CD4-positive, alpha-beta memory T cell (primary cell): ENCODE results near the gene GCNT3. TPM values are rescaled to one million over a fixed set of nuclear protein-coding genes. Genes with fewer than 3 reads are reported as not detected.

Source experiments
- CTCF ChIA-PET: fragments of 350-600 bp; sonication (Branson Sonifier 250); formaldehyde crosslinking; loops from one replicate; lab custom pipeline; 2021; ENCODE audit warnings: inconsistent platforms; ENCODE audit not compliant: partially characterized antibody; lab: Charles Lee
- POLR2A ChIA-PET: fragments of 350-600 bp; sonication (Branson Sonifier 250); formaldehyde crosslinking; loops from one replicate; lab custom pipeline; 2021; ENCODE audit not compliant: partially characterized antibody; lab: Charles Lee
- DNase-seq, 5 donors: peaks; one replicate each; pipeline versions ENCODE4 v3.0.0 to v3.0.0-alpha.2; 2020 to 2022; ENCODE audit warnings: mixed read lengths in 1 of 5
- H3K27ac ChIP-seq: one replicate; pipeline ENCODE4 v1.7.0; 2013; ENCODE audit warnings: low read depth, low read length
- H3K27me3 ChIP-seq: 2 replicates; pipeline ENCODE4 v1.7.0; 2013; ENCODE audit warnings: mild to moderate bottlenecking, low read length, moderate library complexity; ENCODE audit not compliant: insufficient read depth
- H3K36me3 ChIP-seq: 2 replicates; pipeline ENCODE4 v1.7.0; 2013; ENCODE audit warnings: mild to moderate bottlenecking, low read length, moderate library complexity; ENCODE audit not compliant: insufficient read depth
- H3K4me1 ChIP-seq: 2 replicates; pipeline ENCODE4 v1.7.0; 2013; ENCODE audit warnings: mild to moderate bottlenecking, low read length, moderate library complexity; ENCODE audit not compliant: insufficient read depth
- H3K4me3 ChIP-seq, 2 donors: one replicate each; pipeline ENCODE4 v1.7.0; 2013; ENCODE audit warnings: low read length in 2 of 2, mild to moderate bottlenecking in 1 of 2
- H3K9me3 ChIP-seq, 2 donors: one replicate each; pipeline ENCODE4 v1.7.0; 2013; ENCODE audit warnings: low read length in 2 of 2, control low read depth in 1 of 2; ENCODE audit not compliant: control insufficient read depth in 1 of 2
- H3K27ac Mint-ChIP-seq, 7 donors: one replicate each; pipeline ENCODE4 v1.8.0; 2020 to 2021; ENCODE audit warnings: mixed read lengths in 7 of 7, mild to moderate bottlenecking in 6 of 7, inconsistent platforms in 3 of 7, moderate library complexity in 3 of 7
- H3K27me3 Mint-ChIP-seq, 2 donors: one replicate each; pipeline ENCODE4 v1.8.0; 2020 to 2021; ENCODE audit warnings: mixed read lengths in 2 of 2
- H3K36me3 Mint-ChIP-seq, 2 donors: one replicate each; pipeline ENCODE4 v1.8.0; 2020 to 2021; ENCODE audit warnings: mixed read lengths in 2 of 2, inconsistent platforms in 1 of 2, mild to moderate bottlenecking in 1 of 2
- H3K4me1 Mint-ChIP-seq, 4 donors: one replicate each; pipeline ENCODE4 v1.8.0; 2020 to 2021; ENCODE audit warnings: mixed read lengths in 4 of 4, mild to moderate bottlenecking in 1 of 4
- H3K4me3 Mint-ChIP-seq, 8 donors: one replicate each; pipeline ENCODE4 v1.8.0; 2020 to 2021; ENCODE audit warnings: mixed read lengths in 8 of 8, mild to moderate bottlenecking in 7 of 8, moderate library complexity in 6 of 8, inconsistent platforms in 3 of 8
- H3K9me3 Mint-ChIP-seq, 8 donors: one replicate each; pipeline ENCODE4 v1.8.0; 2020 to 2021; ENCODE audit warnings: mixed read lengths in 8 of 8, mild to moderate bottlenecking in 5 of 8, inconsistent platforms in 3 of 8, moderate library complexity in 1 of 8
- intact Hi-C: fragments of 100-400 bp; cut with micrococcal nuclease; formaldehyde crosslinking; loops from one replicate; pipeline ENCODE4 v1.15.1; 2023
- polyA plus RNA-seq, 2 donors: library from polyadenylated mRNA; unstranded; fragments of 300-500 nt; fragmentation: Illumina TruSeq; gene quantifications; one replicate each; pipeline ENCODE4 v1.2.3, GENCODE V29; 2021
- total RNA-seq, 2 experiments: library from RNA; stranded (reverse); gene quantifications; one replicate each; pipeline ENCODE4 v1.2.3, GENCODE V29; 2021

GCNT3 gene
- total and polyA plus RNA-seq, 4 experiments from 2014 or later, result not detected

DNA sequence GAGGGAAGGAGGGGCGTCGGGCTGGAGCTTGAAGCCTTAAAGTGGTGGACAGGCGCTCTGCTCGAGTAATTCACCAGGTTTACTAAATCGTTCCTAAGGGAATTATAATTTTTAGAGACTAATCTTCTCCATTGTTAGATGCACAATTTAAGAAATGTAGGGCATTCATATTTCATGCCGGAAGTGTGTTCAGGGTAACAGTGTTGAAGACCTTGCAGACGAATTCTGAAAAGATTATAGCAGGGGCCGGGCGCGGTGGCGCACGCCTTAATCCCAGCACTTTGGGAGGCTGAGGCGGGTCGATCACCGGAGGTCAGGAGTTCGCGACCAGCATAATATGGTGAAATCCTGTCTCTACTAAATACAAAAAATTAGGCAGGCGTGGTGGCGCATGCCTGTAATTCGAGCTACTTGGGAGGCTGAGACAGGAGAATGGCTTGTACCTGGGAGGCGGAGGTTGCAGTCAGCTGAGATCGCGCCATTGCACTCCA, 46.1 kb downstream of the GCNT3 start:
- Histone ChIP-seq H3K9me3 (no peaks in the 10 kb centered on the region), H3K4me3 (peak overlapping the region; percentile 71 to 76), H3K27me3 (no peaks in the 10 kb centered on the region), H3K4me1 (peaks cover 29% of the 10 kb centered on the region), H3K36me3 (peaks cover 14% of the 10 kb centered on the region), H3K27ac (peak overlapping the region; percentile 79)
- ChIA-PET POLR2A (interaction anchor here (0.7 to 2.5 kb wide), 4 partner anchors 27 to 740 kb away, joined by 3 to 62 read pairs (median 4); partner anchors contain the start of genes ANXA2 and BNIP2), CTCF (interaction anchor here (0.9 to 2.4 kb wide), 4 partner anchors 11 to 935 kb away, joined by 3 to 13 read pairs (median 5); no protein-coding TSS in a partner anchor)
- H3K9me3 Mint-ChIP-seq, result no peaks in the 10 kb centered on the region
- H3K36me3 Mint-ChIP-seq, result peaks cover 11 to 34% of the 10 kb centered on the region in 2 donors
- no peak for DNase-seq
- H3K27ac Mint-ChIP-seq, result peak overlapping the region in 1 of 7 donors; percentile 89
- H3K4me1 Mint-ChIP-seq, result peaks cover 9 to 15% (median 11%) of the 10 kb centered on the region in 4 donors
- intact Hi-C loops, result loop anchor here (1.0 to 2.0 kb wide), 3 partner anchors 32 to 724 kb away; partner anchors contain the start of genes BNIP2, RNF111 and SLTM
- H3K27me3 Mint-ChIP-seq, result no peaks in the 10 kb centered on the region
- no peak overlapping the region for H3K4me3 Mint-ChIP-seq

DNA sequence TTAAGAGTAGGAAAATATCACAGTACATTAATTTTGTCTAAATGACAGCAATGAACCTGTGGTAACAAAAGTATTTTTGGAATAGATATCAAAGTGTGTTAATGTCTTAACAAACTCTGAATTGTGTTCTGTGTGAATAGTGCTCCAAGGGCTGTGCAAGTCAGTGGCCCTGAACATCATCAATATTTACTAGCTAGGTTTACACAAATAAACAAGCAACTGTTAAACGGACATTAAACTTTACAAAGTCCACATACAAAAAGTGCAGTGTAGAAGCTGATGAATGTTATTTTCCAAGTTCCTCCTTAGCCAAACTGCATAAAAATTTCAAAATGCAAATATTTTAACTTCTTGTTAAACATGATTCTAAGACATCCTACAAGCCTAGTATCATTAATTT, 47.8 kb downstream of the GCNT3 start:
- H3K4me1 ChIP-seq, result peaks cover 29% of the 10 kb centered on the region
- peaks cover 21% of the 10 kb centered on the region for H3K36me3 ChIP-seq
- peak overlapping the region in 4 of 8 donors; percentile 29 to 72 (median 36) for H3K4me3 Mint-ChIP-seq
- intact Hi-C loops, result no loop called here
- no peaks in the 10 kb centered on the region for H3K27me3 ChIP-seq
- DNase-seq, result no peak
- POLR2A ChIA-PET, result interaction anchor here (0.6 kb wide), 1 partner anchor 30 kb away, joined by 3 read pairs; the partner anchor contains the start of gene BNIP2
- H3K27me3 Mint-ChIP-seq, result no peaks in the 10 kb centered on the region
- CTCF ChIA-PET, result no interaction called here
- no peak overlapping the region for H3K4me3 ChIP-seq
- H3K27ac ChIP-seq, result no peak overlapping the region
- peaks cover 6 to 11% (median 9%) of the 10 kb centered on the region in 4 donors for H3K4me1 Mint-ChIP-seq
- H3K9me3 Mint-ChIP-seq, result no peaks in the 10 kb centered on the region
- no peaks in the 10 kb centered on the region for H3K9me3 ChIP-seq
- H3K36me3 Mint-ChIP-seq, result peaks cover 13 to 42% of the 10 kb centered on the region in 2 donors
- H3K27ac Mint-ChIP-seq, result peak overlapping the region in 3 of 7 donors; percentile 20 to 53 (median 52)

DNA sequence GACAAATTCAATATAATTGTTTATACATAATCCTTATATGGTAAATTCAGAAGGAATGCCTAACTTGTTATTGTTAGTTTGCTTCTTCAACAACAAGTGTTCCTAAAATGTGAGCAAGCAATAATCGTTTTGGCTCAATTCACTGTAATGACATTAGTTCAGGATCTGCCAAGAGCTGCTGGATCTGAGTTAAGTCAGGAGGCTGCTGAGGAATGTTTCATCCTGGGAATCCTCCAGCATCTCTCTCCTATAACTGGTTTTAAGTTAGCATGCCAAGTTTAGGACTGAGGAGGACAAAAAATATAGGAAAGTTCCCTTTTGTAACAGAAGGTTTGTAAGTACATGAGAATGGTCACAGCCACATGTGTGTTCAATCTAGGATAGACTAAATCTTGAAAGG, 50.7 kb downstream of the GCNT3 start:
- Histone ChIP-seq H3K36me3 (peaks cover 27% of the 10 kb centered on the region), H3K4me3 (no peak overlapping the region), H3K9me3 (no peaks in the 10 kb centered on the region), H3K4me1 (peaks cover 7% of the 10 kb centered on the region), H3K27ac (no peak overlapping the region), H3K27me3 (no peaks in the 10 kb centered on the region)
- intact Hi-C loops, result no loop called here
- Mint-ChIP-seq H3K36me3 (peaks cover 17 to 44% of the 10 kb centered on the region in 2 donors), H3K4me1 (peaks cover 6 to 11% (median 9%) of the 10 kb centered on the region in 4 donors), H3K27me3 (no peaks in the 10 kb centered on the region), H3K4me3 (no peak overlapping the region), H3K27ac (peak overlapping the region in 1 of 7 donors; percentile 59), H3K9me3 (no peaks in the 10 kb centered on the region)
- DNase-seq, result no peak
- ChIA-PET CTCF (no interaction called here), POLR2A (no interaction called here)

DNA sequence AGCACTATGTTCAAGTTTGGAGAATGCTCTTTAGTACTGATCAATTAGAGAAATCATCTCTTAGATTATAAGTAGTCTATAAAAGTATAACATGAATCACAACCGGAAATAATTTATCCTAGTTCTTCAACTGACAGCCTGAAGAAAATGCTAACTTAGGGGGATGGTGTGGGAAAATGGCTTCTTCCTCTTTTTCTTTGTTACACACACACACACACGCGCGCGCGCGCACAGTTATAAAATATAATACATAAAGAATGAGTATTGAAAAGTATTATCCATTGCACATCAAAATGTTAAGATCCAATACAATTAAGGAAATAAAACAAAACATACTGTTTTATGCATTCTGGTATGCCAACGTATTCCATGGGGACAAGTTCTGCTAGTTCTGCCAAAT, 57.0 kb downstream of the GCNT3 start:
- peaks cover 35 to 54% of the 10 kb centered on the region in 2 donors for H3K36me3 Mint-ChIP-seq
- Histone ChIP-seq H3K36me3 (peaks cover 56% of the 10 kb centered on the region), H3K4me3 (no peak overlapping the region), H3K27me3 (no peaks in the 10 kb centered on the region), H3K4me1 (no peaks in the 10 kb centered on the region), H3K9me3 (no peaks in the 10 kb centered on the region), H3K27ac (no peak overlapping the region)
- H3K4me1 Mint-ChIP-seq, result no peaks in the 10 kb centered on the region
- H3K4me3 Mint-ChIP-seq, result no peak overlapping the region
- no peaks in the 10 kb centered on the region for H3K27me3 Mint-ChIP-seq
- CTCF ChIA-PET, result interaction anchor here (1.5 kb wide), 1 partner anchor 23 kb away, joined by 4 read pairs; no protein-coding TSS in a partner anchor
- no peaks in the 10 kb centered on the region for H3K9me3 Mint-ChIP-seq
- intact Hi-C loops, result no loop called here
- DNase-seq, result no peak
- POLR2A ChIA-PET, result no interaction called here
- H3K27ac Mint-ChIP-seq, result no peak overlapping the region

Other genes starting within 250 kb of the GCNT3 start
- 1 to 10 TPM; 2.1 to 4.6 TPM for gene MYO1E, start 238.9 kb upstream of the GCNT3 start, total RNA-seq
- gene MYO1E, start 238.9 kb upstream of the GCNT3 start, polyA plus RNA-seq, result not detected
- gene FAM81A, start 173.6 kb upstream of the GCNT3 start, total RNA-seq, result not detected
- gene FAM81A, start 173.6 kb upstream of the GCNT3 start, polyA plus RNA-seq, result not detected
- gene GTF2A2, start 45.7 kb downstream of the GCNT3 start, total RNA-seq, result 10 to 100 TPM; 58.5 to 64.6 TPM
- gene GTF2A2, start 45.7 kb downstream of the GCNT3 start, polyA plus RNA-seq, result 100 to 1,000 TPM; 118 to 127 TPM
- gene BNIP2, start 77.5 kb downstream of the GCNT3 start, total RNA-seq, result 10 to 100 TPM; 86.9 to 87.9 TPM
- 100 to 1,000 TPM; 105 to 138 TPM for gene BNIP2, start 77.5 kb downstream of the GCNT3 start, polyA plus RNA-seq